HuH-7.5 (cell line): ENCODE measurements around the gene FYN.

Experiments used
- DNase-seq: peaks from one replicate; pipeline ENCODE4 v3.0.0; 2011; ENCODE audit warnings: low spot score

FYN gene

GRCh38 chr6:111831408-111831807, 41.8 kb downstream of the FYN start:
- DNase-seq = no peak

- DNase-seq = no peak
Observed at GRCh38 chr6:111829998-111830397, 43.3 kb downstream of the FYN start.

DNA sequence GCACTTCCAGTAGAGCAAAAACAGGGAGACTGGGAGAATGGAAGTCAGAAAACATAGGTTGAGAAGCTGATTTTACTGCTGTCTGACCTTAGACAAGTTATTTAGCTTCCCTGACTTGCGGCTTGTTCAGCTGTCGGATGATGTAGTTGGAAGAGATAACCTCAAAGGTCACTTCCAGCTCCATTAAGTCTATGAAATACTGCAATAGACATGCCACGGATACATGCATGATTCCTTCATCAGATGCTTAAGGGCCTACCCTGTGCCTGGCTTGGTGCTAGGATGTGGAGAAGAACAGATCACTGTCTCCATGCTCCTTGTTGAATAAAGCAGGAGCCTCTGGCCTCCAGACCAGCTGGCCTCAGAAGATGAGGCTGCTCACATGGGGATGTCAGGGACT, 43.7 kb downstream of the FYN start:
- no peak for DNase-seq

- DNase-seq = no peak
Observed at GRCh38 chr6:111828809-111829208, 44.4 kb downstream of the FYN start.

GRCh38 chr6:111825439-111826086, 47.7 kb downstream of the FYN start:
- no peak for DNase-seq

- no peak for DNase-seq
Observed at GRCh38 chr6:111824608-111825337, 48.5 kb downstream of the FYN start.

GRCh38 chr6:111823831-111824607, 49.2 kb downstream of the FYN start:
- no peak for DNase-seq

DNA sequence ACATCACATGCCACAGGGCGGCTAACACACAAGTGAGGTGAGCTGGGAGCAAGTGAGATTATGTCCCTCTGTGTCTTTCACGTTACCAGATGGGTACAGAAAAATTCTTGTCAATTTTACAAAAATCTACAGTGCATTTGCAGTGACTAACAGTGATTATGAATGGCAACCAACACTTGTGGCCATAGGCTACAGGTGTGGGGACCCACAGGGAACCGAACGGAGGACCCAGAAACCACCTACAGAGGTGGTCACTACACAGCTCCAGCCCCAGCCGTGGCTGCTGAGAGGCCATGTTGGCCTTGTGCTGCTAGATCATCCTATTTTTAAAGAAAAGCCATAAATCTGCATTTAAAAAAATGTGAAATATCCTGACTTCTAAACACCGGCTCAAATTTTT, 50.2 kb downstream of the FYN start:
- DNase-seq = no peak

DNA sequence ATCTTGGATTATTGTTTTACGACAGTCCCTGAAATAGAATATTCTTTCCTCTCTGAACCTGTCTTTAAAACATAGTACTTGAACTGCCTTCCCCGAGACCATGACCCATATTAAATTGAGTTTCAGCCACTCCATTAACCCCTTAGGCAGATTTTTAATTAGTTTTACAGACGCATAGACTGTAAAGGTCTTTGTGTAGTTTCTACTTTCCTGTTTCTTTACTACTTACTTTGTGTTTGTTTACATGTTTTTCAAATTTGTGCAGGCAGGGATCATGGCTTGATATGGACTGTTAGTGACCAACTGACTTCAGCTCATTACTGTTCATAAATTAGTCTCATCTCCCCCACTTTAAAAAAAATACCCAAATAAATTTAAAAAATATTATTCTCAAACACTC, 53.8 kb downstream of the FYN start:
- no peak for DNase-seq

DNA sequence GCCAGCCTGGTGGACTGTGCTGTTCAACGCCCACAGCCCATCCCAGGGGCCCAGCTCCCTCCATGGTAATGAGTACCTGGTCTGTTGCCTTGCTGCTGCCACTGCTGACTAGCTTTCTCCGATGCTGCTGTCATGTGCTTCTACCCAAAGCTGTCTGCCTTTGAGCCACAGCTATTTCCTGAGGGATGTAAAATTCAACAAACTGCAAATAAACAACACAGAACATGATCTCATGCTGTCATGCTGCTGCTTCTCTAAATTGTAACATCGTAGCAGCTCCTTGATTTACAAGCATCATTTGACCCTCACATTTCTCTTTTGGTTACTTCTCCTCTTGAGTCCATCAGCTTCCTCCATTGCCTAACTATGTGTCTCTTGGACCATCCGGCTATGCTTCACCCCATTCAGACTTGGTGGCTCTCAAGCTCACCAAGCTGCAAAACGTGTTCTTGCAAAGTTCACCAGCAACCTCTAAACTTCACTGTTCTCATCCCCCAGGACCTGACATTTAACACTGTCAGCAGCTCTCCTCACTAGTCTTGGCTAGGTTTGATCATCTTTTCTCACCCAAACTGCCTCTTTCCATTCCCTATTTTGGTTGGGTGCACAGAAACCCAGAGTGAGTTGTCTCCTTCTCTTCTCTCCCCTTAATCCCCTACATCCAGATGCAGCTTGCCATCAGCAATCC, 54.6 kb downstream of the FYN start:
- no peak for DNase-seq

DNA sequence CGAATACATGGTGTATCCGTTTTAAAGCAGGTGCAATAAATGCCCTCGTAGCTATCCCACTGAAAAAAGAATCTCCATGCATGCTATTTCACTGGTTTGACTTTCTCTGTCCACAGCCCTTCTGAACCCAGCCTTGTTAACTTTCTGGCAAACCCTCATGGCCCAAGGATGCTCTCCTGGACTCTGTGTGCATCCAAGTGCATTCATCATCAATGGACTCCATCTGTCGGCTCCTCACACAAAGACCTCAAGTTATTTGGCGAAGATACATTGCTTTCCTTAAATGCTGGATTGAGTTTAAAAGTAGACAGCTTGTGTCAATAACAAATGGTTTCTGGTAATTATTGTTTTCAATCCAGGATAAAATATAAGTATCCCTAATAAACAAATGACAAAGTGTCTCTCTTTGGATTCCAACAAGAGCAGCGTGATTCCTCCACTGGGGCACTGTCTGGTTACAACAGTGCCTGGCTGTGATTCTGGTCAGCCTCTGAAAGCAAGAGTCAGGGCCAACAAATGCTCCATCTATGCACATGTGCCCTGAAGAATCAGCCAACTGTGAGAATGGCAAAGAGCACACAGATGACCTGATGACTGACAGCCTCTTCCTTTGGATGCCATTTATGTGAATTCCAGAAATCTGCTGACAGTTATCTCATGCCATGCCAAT, 55.7 kb downstream of the FYN start:
- DNase-seq = no peak

- DNase-seq = no peak
Observed at GRCh38 chr6:111813677-111814310, 59.5 kb downstream of the FYN start.

- no peak for DNase-seq
Observed at GRCh38 chr6:111813237-111813636, 60.0 kb downstream of the FYN start.

- DNase-seq = no peak
Observed at GRCh38 chr6:111812060-111813038, 60.9 kb downstream of the FYN start.

- no peak for DNase-seq
Observed at GRCh38 chr6:111810294-111811131, 62.7 kb downstream of the FYN start.

- no peak for DNase-seq
Observed at GRCh38 chr6:111809766-111810165, 63.5 kb downstream of the FYN start.

- no peak for DNase-seq
Observed at GRCh38 chr6:111809264-111809663, 64.0 kb downstream of the FYN start.

DNA sequence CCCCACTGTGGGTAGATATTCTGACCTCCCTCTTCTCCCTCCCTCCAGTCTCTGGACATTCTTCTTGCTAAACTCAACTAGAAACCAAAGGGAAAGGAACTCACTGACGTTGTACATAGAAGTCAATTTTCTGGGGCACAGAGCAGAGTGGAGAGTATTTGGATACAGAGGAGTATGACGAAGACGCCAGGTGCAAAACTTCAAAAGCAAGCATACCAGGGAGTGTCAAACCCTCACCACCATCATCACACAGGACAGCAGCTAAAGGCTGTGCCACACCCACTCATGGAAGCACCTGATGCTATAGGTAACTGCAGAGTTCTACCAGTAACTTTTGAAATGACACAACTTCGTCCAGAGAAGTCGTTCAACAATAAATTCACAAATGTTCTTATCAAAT, 64.8 kb downstream of the FYN start:
- DNase-seq = no peak
